MCF 10A (cell line): ENCODE measurements around the gene HTT. TPM values are rescaled to one million over a fixed set of nuclear protein-coding genes. Genes with fewer than 3 reads are reported as not detected.

Source experiments
- BruUV-seq: library from RNA; stranded (reverse); fragments of 400-500 nt; replicated peaks from 2 replicates; lab custom pipeline; 2021; lab: Mats Ljungman, UMichigan
- CTCF ChIA-PET: fragments of 300-600 bp; sonication (Branson Sonifier 250); formaldehyde crosslinking; extraction: SDS; loops from one replicate; lab custom pipeline; 2021; ENCODE audit warnings: antibody characterized with exemption, inconsistent platforms; lab: Yijun Ruan, JAX
- POLR2A ChIA-PET: fragments of 300-600, 350-650 bp; sonication (Branson Sonifier 250); formaldehyde crosslinking; extraction: SDS; loops from one replicate; lab custom pipeline; 2020; ENCODE audit warnings: antibody characterized with exemption, inconsistent platforms; lab: Yijun Ruan, JAX
- DNase-seq: peaks from one replicate; pipeline ENCODE4 v3.0.0-alpha.2; 2018; ENCODE audit not compliant: unreplicated experiment
- H3K27ac Mint-ChIP-seq: one replicate; pipeline ENCODE4 v1.8.0; 2022; ENCODE audit warnings: mild to moderate bottlenecking, low read depth, mixed read lengths; ENCODE audit not compliant: unreplicated experiment
- H3K27me3 Mint-ChIP-seq: one replicate; pipeline ENCODE4 v1.8.0; 2022; ENCODE audit warnings: mixed read lengths; ENCODE audit not compliant: insufficient read depth, unreplicated experiment
- H3K36me3 Mint-ChIP-seq: one replicate; pipeline ENCODE4 v1.8.0; 2022; ENCODE audit warnings: mild to moderate bottlenecking, moderate library complexity, mixed read lengths; ENCODE audit not compliant: insufficient read depth, unreplicated experiment
- H3K4me1 Mint-ChIP-seq: one replicate; pipeline ENCODE4 v1.8.0; 2022; ENCODE audit warnings: mixed read lengths; ENCODE audit not compliant: insufficient read depth, unreplicated experiment
- H3K4me3 Mint-ChIP-seq: one replicate; pipeline ENCODE4 v1.8.0; 2022; ENCODE audit warnings: mild to moderate bottlenecking, moderate library complexity, mixed read lengths; ENCODE audit not compliant: unreplicated experiment
- H3K9me3 Mint-ChIP-seq: one replicate; pipeline ENCODE4 v1.8.0; 2022; ENCODE audit warnings: mixed read lengths; ENCODE audit not compliant: unreplicated experiment
- intact Hi-C: fragments of 100-400 bp; cut with micrococcal nuclease; formaldehyde crosslinking; loops from 2 replicates; pipeline ENCODE4 v1.14.1; 2022
- total RNA-seq: library from RNA; stranded (reverse); gene quantifications from 2 replicates; pipeline ENCODE4 v1.2.3, GENCODE V29; 2022
- TF ChIP-seq, protein P1 (sequence below): fragments of 200-600 bp; IDR thresholded peaks from one replicate; pipeline ENCODE4 v1.8.0; 2022; ENCODE audit warnings: antibody characterized with exemption, mild to moderate bottlenecking; ENCODE audit not compliant: unreplicated experiment

Gene HTT
- total RNA-seq, 1 experiment from 2014 or later: 47.4 TPM

DNA sequence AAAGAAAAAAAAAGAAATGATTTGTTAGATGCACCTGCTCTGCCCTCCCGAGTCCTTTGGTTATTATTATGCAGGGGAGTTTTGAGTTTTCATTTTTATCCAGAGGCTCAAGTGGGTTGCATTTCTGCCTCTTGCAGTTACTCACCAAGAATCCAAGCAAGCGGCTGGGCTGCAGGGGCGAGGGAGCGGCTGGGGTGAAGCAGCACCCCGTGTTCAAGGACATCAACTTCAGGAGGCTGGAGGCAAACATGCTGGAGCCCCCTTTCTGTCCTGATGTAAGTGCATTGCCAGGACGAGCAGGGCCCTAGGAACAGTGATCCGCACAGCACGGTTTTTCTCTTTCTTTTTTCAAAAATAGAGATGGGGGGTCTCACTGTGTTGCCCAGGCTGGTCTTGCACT is 39.2 kb upstream of the HTT start:
- intact Hi-C loops: no loop called here
- Mint-ChIP-seq H3K36me3 (no peaks in the 10 kb centered on the region), H3K4me1 (peaks cover 22% of the 10 kb centered on the region), H3K27me3 (no peaks in the 10 kb centered on the region), H3K27ac (no peak overlapping the region), H3K9me3 (no peaks in the 10 kb centered on the region), H3K4me3 (no peak overlapping the region)
- DNase-seq: no peak
- ChIA-PET POLR2A (no interaction called here), CTCF (interaction anchor here (0.6 to 5.8 kb wide), 7 partner anchors 10 to 252 kb away, joined by 3 to 80 read pairs (median 4); no protein-coding TSS in a partner anchor)
- no TSS peak for BruUV-seq
- TF ChIP-seq, protein P1, sequence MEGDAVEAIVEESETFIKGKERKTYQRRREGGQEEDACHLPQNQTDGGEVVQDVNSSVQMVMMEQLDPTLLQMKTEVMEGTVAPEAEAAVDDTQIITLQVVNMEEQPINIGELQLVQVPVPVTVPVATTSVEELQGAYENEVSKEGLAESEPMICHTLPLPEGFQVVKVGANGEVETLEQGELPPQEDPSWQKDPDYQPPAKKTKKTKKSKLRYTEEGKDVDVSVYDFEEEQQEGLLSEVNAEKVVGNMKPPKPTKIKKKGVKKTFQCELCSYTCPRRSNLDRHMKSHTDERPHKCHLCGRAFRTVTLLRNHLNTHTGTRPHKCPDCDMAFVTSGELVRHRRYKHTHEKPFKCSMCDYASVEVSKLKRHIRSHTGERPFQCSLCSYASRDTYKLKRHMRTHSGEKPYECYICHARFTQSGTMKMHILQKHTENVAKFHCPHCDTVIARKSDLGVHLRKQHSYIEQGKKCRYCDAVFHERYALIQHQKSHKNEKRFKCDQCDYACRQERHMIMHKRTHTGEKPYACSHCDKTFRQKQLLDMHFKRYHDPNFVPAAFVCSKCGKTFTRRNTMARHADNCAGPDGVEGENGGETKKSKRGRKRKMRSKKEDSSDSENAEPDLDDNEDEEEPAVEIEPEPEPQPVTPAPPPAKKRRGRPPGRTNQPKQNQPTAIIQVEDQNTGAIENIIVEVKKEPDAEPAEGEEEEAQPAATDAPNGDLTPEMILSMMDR: no peak

DNA sequence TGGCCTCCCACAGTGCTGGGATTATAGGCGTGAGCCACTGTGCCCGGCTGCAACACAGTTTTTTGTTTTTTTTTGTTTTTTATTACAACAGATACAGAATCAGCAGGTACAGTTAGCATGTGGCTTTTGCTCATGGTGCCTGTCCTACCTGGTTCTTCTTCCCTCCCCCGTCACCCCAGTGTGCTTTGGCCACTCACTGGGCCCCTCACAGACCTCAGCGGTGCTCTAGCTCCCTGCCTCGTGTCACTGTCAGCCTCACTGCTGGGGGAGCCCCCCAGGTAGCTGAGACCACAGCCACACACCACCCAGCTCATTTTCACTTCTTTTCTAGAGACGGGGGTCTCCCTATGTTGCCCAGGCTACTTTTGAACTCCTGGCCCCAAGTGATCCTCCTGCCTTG is 38.8 kb upstream of the HTT start:
- BruUV-seq: no TSS peak
- TF ChIP-seq, protein P1: no peak
- DNase-seq: no peak
- ChIA-PET POLR2A (no interaction called here), CTCF (interaction anchor here (0.6 to 5.8 kb wide), 6 partner anchors 13 to 74 kb away, joined by 3 to 80 read pairs (median 4); no protein-coding TSS in a partner anchor)
- Mint-ChIP-seq H3K9me3 (no peaks in the 10 kb centered on the region), H3K4me1 (peaks cover 20% of the 10 kb centered on the region), H3K27ac (no peak overlapping the region), H3K36me3 (no peaks in the 10 kb centered on the region), H3K27me3 (no peaks in the 10 kb centered on the region), H3K4me3 (no peak overlapping the region)
- intact Hi-C loops: no loop called here

DNA sequence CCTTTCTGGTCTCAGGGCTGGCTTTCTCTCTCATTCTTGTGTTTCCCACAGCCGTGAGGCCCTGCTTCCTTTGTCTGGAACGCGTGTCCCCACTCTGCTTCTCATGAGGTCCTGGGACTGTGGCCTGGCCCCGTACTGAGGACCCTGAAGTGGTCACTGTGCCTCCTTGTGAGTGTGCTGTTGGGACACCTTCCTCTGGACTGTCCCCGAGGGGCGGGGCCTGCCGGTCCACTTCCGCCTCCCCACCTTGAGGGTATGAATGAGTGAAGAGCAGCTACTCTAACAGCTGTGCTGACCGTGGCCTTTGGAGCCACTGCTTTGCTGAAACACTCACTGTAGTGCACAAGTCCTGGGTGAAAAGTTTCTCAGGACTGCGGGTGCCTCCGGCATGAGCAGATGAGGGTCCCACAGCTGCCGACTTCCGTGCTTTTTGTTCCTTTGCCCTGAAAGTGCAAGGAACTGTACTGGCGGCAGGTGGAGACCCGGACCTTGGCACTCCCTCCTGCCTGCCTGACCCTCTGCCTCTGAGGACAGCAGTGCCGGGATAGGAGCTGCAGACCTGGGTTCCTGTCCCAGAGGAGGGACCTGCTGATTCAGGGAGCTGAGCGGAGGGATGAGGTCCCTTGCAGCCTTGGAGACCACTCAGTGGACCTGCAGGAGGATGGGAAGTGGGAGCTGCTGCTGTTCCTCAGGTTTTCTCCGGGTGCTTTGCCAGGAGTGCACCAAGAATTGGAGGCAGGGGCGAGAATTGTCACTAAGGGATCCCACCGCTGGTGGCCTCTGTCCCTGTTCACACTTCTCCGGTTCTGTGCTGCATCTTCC is 38.1 kb upstream of the HTT start:
- BruUV-seq: no TSS peak
- H3K4me3 Mint-ChIP-seq: no peak overlapping the region
- no peaks in the 10 kb centered on the region for H3K27me3 Mint-ChIP-seq
- TF ChIP-seq, protein P1: no peak
- POLR2A ChIA-PET: interaction anchor here (0.6 to 1.9 kb wide), 5 partner anchors 17 to 100 kb away, joined by 3 to 8 read pairs (median 5); partner anchors contain the start of genes GRK4 and NOP14
- H3K27ac Mint-ChIP-seq: no peak overlapping the region
- peaks cover 13% of the 10 kb centered on the region for H3K4me1 Mint-ChIP-seq
- CTCF ChIA-PET: interaction anchor here (0.5 to 5.8 kb wide), 19 partner anchors 9 to 363 kb away, joined by 3 to 80 read pairs (median 4); no protein-coding TSS in a partner anchor
- no peaks in the 10 kb centered on the region for H3K36me3 Mint-ChIP-seq
- intact Hi-C loops: no loop called here
- no peaks in the 10 kb centered on the region for H3K9me3 Mint-ChIP-seq
- DNase-seq: no peak

DNA sequence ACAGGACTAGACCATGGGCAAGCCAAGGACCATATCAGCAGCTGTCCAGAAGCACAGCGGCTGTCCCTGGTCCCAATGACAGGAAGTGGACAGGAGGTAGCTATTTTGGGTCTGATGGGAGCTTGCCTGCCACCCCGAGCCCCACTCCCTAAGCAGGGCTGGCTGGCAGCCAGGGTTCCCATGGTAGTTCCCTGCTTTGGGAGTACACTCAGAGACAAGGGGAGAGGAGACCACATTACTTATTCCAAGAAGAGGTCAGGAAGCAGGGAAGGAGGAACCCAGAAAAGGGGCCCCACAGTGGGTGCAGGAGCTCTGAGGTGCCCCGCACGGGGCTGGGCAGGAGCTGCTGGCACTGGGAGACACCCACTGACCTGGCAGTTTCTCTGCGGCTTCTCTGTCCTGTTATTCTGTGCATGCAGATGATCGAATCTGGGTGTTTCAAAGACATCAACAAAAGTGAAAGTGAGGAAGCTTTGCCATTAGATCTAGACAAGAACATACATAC is 36.5 kb upstream of the HTT start:
- H3K27me3 Mint-ChIP-seq: no peaks in the 10 kb centered on the region
- intact Hi-C loops: loop anchor here (1.0 kb wide), 3 partner anchors 28 to 75 kb away; partner anchors contain the start of genes GRK4 and NOP14
- DNase-seq: no peak
- H3K4me3 Mint-ChIP-seq: no peak overlapping the region
- BruUV-seq: no TSS peak
- H3K36me3 Mint-ChIP-seq: no peaks in the 10 kb centered on the region
- TF ChIP-seq, protein P1: no peak
- no peaks in the 10 kb centered on the region for H3K9me3 Mint-ChIP-seq
- ChIA-PET CTCF (interaction anchor here (0.6 to 5.8 kb wide), 14 partner anchors 9 to 274 kb away, joined by 3 to 80 read pairs (median 5); partner anchors contain the start of genes GRK4 and NOP14), POLR2A (interaction anchor here (0.6 to 2.0 kb wide), 6 partner anchors 28 to 156 kb away, joined by 3 to 9 read pairs (median 4); partner anchors contain the start of genes GRK4 and NOP14)
- no peak overlapping the region for H3K27ac Mint-ChIP-seq
- H3K4me1 Mint-ChIP-seq: peaks cover 10% of the 10 kb centered on the region
